Common myeloid progenitor, CD34-positive (primary cell): ENCODE results near the gene CLOCK.

ENCODE experiments used
- CTCF ChIA-PET: fragments of 350-600 bp; sonication (Branson Sonifier 250); formaldehyde crosslinking; loops from one replicate; lab custom pipeline; 2021; ENCODE audit warnings: antibody characterized with exemption; lab: Charles Lee
- POLR2A ChIA-PET: fragments of 350-600 bp; sonication (Branson Sonifier 250); formaldehyde crosslinking; loops from one replicate; lab custom pipeline; 2021; ENCODE audit warnings: antibody characterized with exemption; lab: Charles Lee
- DNase-seq, 3 donors: peaks; one replicate each; pipeline versions ENCODE4 v3.0.0 to v3.0.0-alpha.2; 2013
- H3K27ac ChIP-seq, 2 experiments: 1 replicate in 1 of 2; 2 replicates in 1 of 2; pipeline ENCODE4 v1.7.0; 2013; ENCODE audit warnings: inconsistent platforms in 2 of 2, low read length in 2 of 2, mild to moderate bottlenecking in 2 of 2, low read depth in 1 of 2, moderate library complexity in 1 of 2; ENCODE audit not compliant: severe bottlenecking in 2 of 2, insufficient read depth in 1 of 2, poor library complexity in 1 of 2
- H3K27me3 ChIP-seq, 5 experiments: replicated peaks in 2 of 5; 1 replicate in 3 of 5; 2 replicates in 2 of 5; pipeline versions ENCODE4 v1.6.1 to v1.7.0; 2013; ENCODE audit warnings: low read length in 4 of 5, mild to moderate bottlenecking in 2 of 5, moderate library complexity in 2 of 5, inconsistent platforms in 1 of 5; ENCODE audit not compliant: insufficient read depth in 5 of 5, control insufficient read depth in 4 of 5
- H3K36me3 ChIP-seq, 4 experiments: 1 replicate in 2 of 4; 2 replicates in 2 of 4; pipeline versions ENCODE4 v1.6.1 to v1.7.0; 2013; ENCODE audit warnings: low read length in 3 of 4, control low read depth in 1 of 4, mild to moderate bottlenecking in 1 of 4; ENCODE audit not compliant: control insufficient read depth in 4 of 4, insufficient read depth in 4 of 4
- H3K4me1 ChIP-seq, 4 experiments: 1 replicate in 3 of 4; 2 replicates in 1 of 4; pipeline versions ENCODE4 v1.6.1 to v1.7.1; 2013; ENCODE audit warnings: low read length in 3 of 4, mild to moderate bottlenecking in 3 of 4, control low read depth in 1 of 4, inconsistent platforms in 1 of 4, moderate library complexity in 1 of 4; ENCODE audit not compliant: control insufficient read depth in 4 of 4, insufficient read depth in 4 of 4; ENCODE audit errors: control extremely low read depth in 1 of 4
- H3K4me3 ChIP-seq, 7 experiments: 1 replicate in 4 of 7; 2 replicates in 3 of 7; pipeline versions ENCODE4 v1.5.1 to v1.7.0; 2013; ENCODE audit warnings: mild to moderate bottlenecking in 7 of 7, low read length in 6 of 7, moderate library complexity in 6 of 7, inconsistent platforms in 2 of 7, low read depth in 2 of 7, control low read depth in 1 of 7; ENCODE audit not compliant: insufficient read depth in 4 of 7, control insufficient read depth in 1 of 7; ENCODE audit errors: extremely low read depth in 1 of 7
- H3K9me3 ChIP-seq, 5 experiments: 1 replicate in 4 of 5; 2 replicates in 1 of 5; pipeline versions ENCODE4 v1.6.1 to v1.7.1; 2013; ENCODE audit warnings: low read length in 4 of 5, mild to moderate bottlenecking in 2 of 5, inconsistent platforms in 1 of 5, low read depth in 1 of 5, moderate library complexity in 1 of 5; ENCODE audit not compliant: control insufficient read depth in 4 of 5, insufficient read depth in 2 of 5; ENCODE audit errors: control extremely low read depth in 1 of 5
- WGBS: methylation state at CpG from one replicate; pipeline ENCODE4 v1.1.5; 2013; ENCODE audit not compliant: insufficient coverage; 5-methylcytosine and 5-hydroxymethylcytosine counted together

The CLOCK gene

GRCh38 chr4:55378617-55379467 lies 167.9 kb downstream of the CLOCK start:
- no peaks in the 10 kb centered on the region for H3K27me3 ChIP-seq
- WGBS, result 89% methylated on average over 5 of the region's 13 CpGs
- CTCF ChIA-PET, result interaction anchor here (2.3 kb wide), 1 partner anchor 11 kb away, joined by 7 read pairs; no protein-coding TSS in a partner anchor
- H3K4me1 ChIP-seq, result peaks cover 0 to 7% (median 2%) of the 10 kb centered on the region in 4 experiments
- no peaks in the 10 kb centered on the region for H3K9me3 ChIP-seq
- no peak overlapping the region for H3K4me3 ChIP-seq
- no peak for DNase-seq
- no peak overlapping the region for H3K27ac ChIP-seq
- H3K36me3 ChIP-seq, result peaks cover 0 to under 1% (median 0%) of the 10 kb centered on the region in 4 experiments
- POLR2A ChIA-PET, result no interaction called here
